Mesothelial cell of epicardium (in vitro differentiated cells): Measurements from ENCODE around the gene APLP2. TPM values are rescaled to one million over a fixed set of nuclear protein-coding genes. Genes with fewer than 3 reads are reported as not detected.

Source experiments
- DNase-seq, 2 experiments: peaks; one replicate each; pipeline ENCODE4 v3.0.0; 2021; ENCODE audit warnings: low spot score in 2 of 2; ENCODE audit not compliant: unreplicated experiment in 2 of 2
- H3K27ac Mint-ChIP-seq: 2 replicates; pipeline ENCODE4 v1.8.0; 2021; ENCODE audit warnings: mixed read lengths
- H3K27me3 Mint-ChIP-seq: 2 replicates; pipeline ENCODE4 v1.8.0; 2021; ENCODE audit warnings: low read depth, mixed read lengths
- H3K36me3 Mint-ChIP-seq: 2 replicates; pipeline ENCODE4 v1.8.0; 2021; ENCODE audit warnings: mixed read lengths
- H3K4me1 Mint-ChIP-seq: 2 replicates; pipeline ENCODE4 v1.8.0; 2021; ENCODE audit warnings: mixed read lengths
- H3K4me3 Mint-ChIP-seq: 2 replicates; pipeline ENCODE4 v1.8.0; 2021; ENCODE audit warnings: mild to moderate bottlenecking, moderate library complexity, mixed read lengths
- H3K9me3 Mint-ChIP-seq: 2 replicates; pipeline ENCODE4 v1.8.0; 2021; ENCODE audit warnings: mixed read lengths
- CTCF ChIP-seq: fragments of 200-600 bp; sonication (generic); IDR thresholded peaks from one replicate; pipeline ENCODE4 v1.5.0; 2021; ENCODE audit warnings: antibody characterized with exemption; ENCODE audit not compliant: unreplicated experiment
- total RNA-seq: library from RNA; stranded (reverse); gene quantifications from 3 replicates; pipeline ENCODE4 v1.2.1, GENCODE V29; 2021

The APLP2 gene
- total RNA-seq, 1 donor from 2014 or later: 240 TPM

- peak overlapping the region; percentile 11 for H3K27ac Mint-ChIP-seq
- peaks cover 44% of the 10 kb centered on the region for H3K4me1 Mint-ChIP-seq
- H3K36me3 Mint-ChIP-seq: no peaks in the 10 kb centered on the region
- no peak for TF ChIP-seq CTCF
- no peaks in the 10 kb centered on the region for H3K9me3 Mint-ChIP-seq
- no peak for DNase-seq
- H3K4me3 Mint-ChIP-seq: no peak overlapping the region
- H3K27me3 Mint-ChIP-seq: no peaks in the 10 kb centered on the region
Observed at GRCh38 chr11:130074736-130075135, 5.0 kb downstream of the APLP2 start.

- H3K4me3 Mint-ChIP-seq: no peak overlapping the region
- H3K9me3 Mint-ChIP-seq: no peaks in the 10 kb centered on the region
- no peak for TF ChIP-seq CTCF
- H3K4me1 Mint-ChIP-seq: peaks cover 33% of the 10 kb centered on the region
- DNase-seq: no peak
- H3K36me3 Mint-ChIP-seq: no peaks in the 10 kb centered on the region
- H3K27me3 Mint-ChIP-seq: no peaks in the 10 kb centered on the region
- H3K27ac Mint-ChIP-seq: peak overlapping the region; percentile 66
Observed at GRCh38 chr11:130076778-130077481, 7.2 kb downstream of the APLP2 start.

GRCh38 chr11:130077671-130078070, 8.0 kb downstream of the APLP2 start:
- Mint-ChIP-seq H3K27me3 (no peaks in the 10 kb centered on the region), H3K27ac (peak overlapping the region; percentile 66), H3K4me3 (no peak overlapping the region), H3K9me3 (no peaks in the 10 kb centered on the region), H3K36me3 (no peaks in the 10 kb centered on the region), H3K4me1 (peaks cover 30% of the 10 kb centered on the region)
- TF ChIP-seq CTCF: no peak
- no peak for DNase-seq

GRCh38 chr11:130078080-130078479, 8.4 kb downstream of the APLP2 start:
- Mint-ChIP-seq H3K9me3 (no peaks in the 10 kb centered on the region), H3K36me3 (no peaks in the 10 kb centered on the region), H3K27ac (peak overlapping the region; percentile 41), H3K4me1 (peaks cover 30% of the 10 kb centered on the region), H3K4me3 (no peak overlapping the region), H3K27me3 (no peaks in the 10 kb centered on the region)
- TF ChIP-seq CTCF: no peak
- DNase-seq: no peak

GRCh38 chr11:130085671-130086290, 16.1 kb downstream of the APLP2 start:
- Mint-ChIP-seq H3K4me1 (peaks cover 20% of the 10 kb centered on the region), H3K9me3 (peaks cover 3% of the 10 kb centered on the region), H3K4me3 (no peak overlapping the region), H3K36me3 (peaks cover 12% of the 10 kb centered on the region), H3K27ac (no peak overlapping the region), H3K27me3 (no peaks in the 10 kb centered on the region)
- DNase-seq: no peak
- no peak for TF ChIP-seq CTCF
